Measurements from ENCODE around the gene PGP.

DNA sequence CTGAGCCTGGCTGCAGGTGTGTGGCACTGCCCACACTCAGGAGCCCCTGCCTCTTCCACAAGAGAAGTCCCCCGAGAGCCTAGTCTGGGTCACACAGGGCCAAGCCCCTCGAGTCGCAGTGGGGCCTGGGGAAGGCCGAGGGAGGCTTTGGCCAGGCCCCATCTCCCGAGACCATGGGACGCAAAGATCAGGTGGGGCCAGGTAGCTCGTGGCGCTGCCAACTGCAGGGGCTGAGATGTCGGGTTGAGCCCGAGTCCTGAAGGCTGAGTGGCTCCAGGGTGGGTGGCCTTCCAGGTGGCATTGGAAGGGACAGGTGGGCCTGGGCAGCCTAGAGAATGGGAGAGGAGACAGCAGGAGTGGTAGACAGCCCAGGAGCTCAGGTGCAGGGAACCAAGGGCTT is 52.7 kb downstream of the PGP start:
- TF ChIP-seq KDM1A (IDR thresholded peaks at IDR 0.05; ENCODE audit: borderline replicate concordance) (no peak), RBBP5 (conservative IDR thresholded peaks at IDR 0.05) (no peak), CEBPB (IDR thresholded peaks at IDR 0.05; ENCODE audit: borderline replicate concordance in 1 of 2, low read depth in 2 of 2, low read length in 2 of 2) (no peak)
- TF ChIP-seq, protein P1, sequence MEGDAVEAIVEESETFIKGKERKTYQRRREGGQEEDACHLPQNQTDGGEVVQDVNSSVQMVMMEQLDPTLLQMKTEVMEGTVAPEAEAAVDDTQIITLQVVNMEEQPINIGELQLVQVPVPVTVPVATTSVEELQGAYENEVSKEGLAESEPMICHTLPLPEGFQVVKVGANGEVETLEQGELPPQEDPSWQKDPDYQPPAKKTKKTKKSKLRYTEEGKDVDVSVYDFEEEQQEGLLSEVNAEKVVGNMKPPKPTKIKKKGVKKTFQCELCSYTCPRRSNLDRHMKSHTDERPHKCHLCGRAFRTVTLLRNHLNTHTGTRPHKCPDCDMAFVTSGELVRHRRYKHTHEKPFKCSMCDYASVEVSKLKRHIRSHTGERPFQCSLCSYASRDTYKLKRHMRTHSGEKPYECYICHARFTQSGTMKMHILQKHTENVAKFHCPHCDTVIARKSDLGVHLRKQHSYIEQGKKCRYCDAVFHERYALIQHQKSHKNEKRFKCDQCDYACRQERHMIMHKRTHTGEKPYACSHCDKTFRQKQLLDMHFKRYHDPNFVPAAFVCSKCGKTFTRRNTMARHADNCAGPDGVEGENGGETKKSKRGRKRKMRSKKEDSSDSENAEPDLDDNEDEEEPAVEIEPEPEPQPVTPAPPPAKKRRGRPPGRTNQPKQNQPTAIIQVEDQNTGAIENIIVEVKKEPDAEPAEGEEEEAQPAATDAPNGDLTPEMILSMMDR (IDR thresholded peaks at IDR 0.05 in 2 of 3, conservative IDR thresholded peaks at IDR 0.05 in 1 of 3; ENCODE audit: control insufficient read depth in 2 of 3, extremely low read depth in 1 of 3, insufficient read depth in 1 of 3, low read depth in 3 of 3, low read length in 3 of 3), result no peak
- TF ChIP-seq, protein P2, sequence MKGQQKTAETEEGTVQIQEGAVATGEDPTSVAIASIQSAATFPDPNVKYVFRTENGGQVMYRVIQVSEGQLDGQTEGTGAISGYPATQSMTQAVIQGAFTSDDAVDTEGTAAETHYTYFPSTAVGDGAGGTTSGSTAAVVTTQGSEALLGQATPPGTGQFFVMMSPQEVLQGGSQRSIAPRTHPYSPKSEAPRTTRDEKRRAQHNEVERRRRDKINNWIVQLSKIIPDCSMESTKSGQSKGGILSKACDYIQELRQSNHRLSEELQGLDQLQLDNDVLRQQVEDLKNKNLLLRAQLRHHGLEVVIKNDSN (IDR thresholded peaks at IDR 0.05; ENCODE audit: borderline replicate concordance, extremely low read length, insufficient read depth, low read depth, low read length), result no peak
